SK-N-SH (cell line): Measurements from ENCODE around the gene PREB. TPM values are rescaled to one million over a fixed set of nuclear protein-coding genes. Genes with fewer than 3 reads are reported as not detected.

ENCODE experiments used
- CTCF ChIA-PET: fragments of 300-600, 350-600 bp; formaldehyde crosslinking; extraction: SDS; loops from one replicate; lab custom pipeline; 2021; lab: Yijun Ruan, JAX
- POLR2A ChIA-PET: fragments of 350-600 bp; sonication (Branson Sonifier 250); formaldehyde crosslinking; extraction: SDS; loops from one replicate; lab custom pipeline; 2020; ENCODE audit warnings: antibody characterized with exemption, inconsistent platforms; lab: Yijun Ruan, JAX
- DNase-seq: peaks from one replicate; pipeline ENCODE4 v3.0.0; 2012
- H2AFZ ChIP-seq: fragments of 200-600 bp; sonication (generic); 2 replicates; pipeline ENCODE4 v1.8.1; 2016; ENCODE audit warnings: antibody characterized with exemption, mild to moderate bottlenecking, low read depth
- H3F3A ChIP-seq: fragments of 200-600 bp; sonication (generic); replicated peaks from 2 replicates; pipeline ENCODE3; 2016; ENCODE audit warnings: antibody characterized with exemption, mild to moderate bottlenecking; ENCODE audit not compliant: insufficient read depth
- H3K27ac ChIP-seq, 2 experiments: fragments of 200-500 bp in 1 of 2; fragments of 200-600 bp in 1 of 2; sonication (Bioruptor generic) in 1 of 2; sonication (generic), shearing (Covaris generic) in 1 of 2; 2 replicates each; pipeline versions ENCODE4 v1.5.1 to v1.6.1; 2014 to 2016; ENCODE audit warnings: low read depth in 2 of 2, inconsistent platforms in 1 of 2, low read length in 1 of 2, mild to moderate bottlenecking in 1 of 2, mixed read lengths in 1 of 2
- H3K27me3 ChIP-seq: fragments of 200-600 bp; sonication (generic), shearing (Covaris generic); 2 replicates; pipeline ENCODE4 v1.6.1; 2016; ENCODE audit warnings: mixed run types; ENCODE audit not compliant: insufficient read depth
- H3K36me3 ChIP-seq, 2 experiments: fragments of 200-500 bp in 1 of 2; fragments of 200-600 bp in 1 of 2; sonication (Bioruptor generic) in 1 of 2; sonication (generic) in 1 of 2; replicated peaks in 1 of 2; 2 replicates each; pipeline versions ENCODE3 to v1.5.1; 2014 to 2016; ENCODE audit warnings: low read length in 1 of 2, mild to moderate bottlenecking in 1 of 2; ENCODE audit not compliant: insufficient read depth in 2 of 2, control insufficient read depth in 1 of 2
- H3K4me1 ChIP-seq, 2 experiments: fragments of 200-500 bp in 1 of 2; fragments of 200-600 bp in 1 of 2; sonication (Bioruptor generic) in 1 of 2; sonication (generic), shearing (Covaris generic) in 1 of 2; 2 replicates each; pipeline versions ENCODE4 v1.5.1 to v1.6.1; 2014 to 2016; ENCODE audit warnings: low read depth in 1 of 2, low read length in 1 of 2, mixed run types in 1 of 2; ENCODE audit not compliant: insufficient read depth in 2 of 2, control insufficient read depth in 1 of 2
- H3K4me2 ChIP-seq: fragments of 200-600 bp; sonication (generic), shearing (Covaris generic); 2 replicates; pipeline ENCODE4 v1.6.1; 2017; ENCODE audit warnings: mixed run types
- H3K4me3 ChIP-seq, 2 experiments: fragments of 200-500 bp in 1 of 2; fragments of 200-600 bp in 1 of 2; sonication (Bioruptor generic) in 1 of 2; sonication (generic), shearing (Covaris generic) in 1 of 2; 2 replicates each; pipeline versions ENCODE4 v1.5.1 to v1.8.1; 2014 to 2016; ENCODE audit warnings: low read depth in 2 of 2, inconsistent platforms in 1 of 2, low read length in 1 of 2, mild to moderate bottlenecking in 1 of 2, mixed read lengths in 1 of 2, moderate library complexity in 1 of 2
- H3K79me2 ChIP-seq: fragments of 200-600 bp; sonication (generic); 2 replicates; pipeline ENCODE4 v1.8.1; 2017; ENCODE audit warnings: mild to moderate bottlenecking; ENCODE audit not compliant: insufficient read depth
- H3K9ac ChIP-seq: fragments of 200-600 bp; sonication (generic); 2 replicates; pipeline ENCODE4 v1.6.1; 2017; ENCODE audit warnings: mixed run types
- H3K9me2 ChIP-seq: fragments of 200-600 bp; sonication (generic); 2 replicates; pipeline ENCODE4 v1.6.1; 2017; ENCODE audit warnings: mixed run types
- H3K9me3 ChIP-seq: fragments of 200-600 bp; sonication (generic); 2 replicates; pipeline ENCODE4 v1.6.1; 2017; ENCODE audit warnings: mixed run types, mild to moderate bottlenecking, moderate library complexity
- H4K20me1 ChIP-seq: fragments of 200-600 bp; sonication (generic); 2 replicates; pipeline ENCODE4 v1.6.1; 2017; ENCODE audit warnings: mild to moderate bottlenecking, mixed run types; ENCODE audit not compliant: insufficient read depth
- CHD2 ChIP-seq: fragments of 150-350 bp; IDR thresholded peaks from 2 replicates; pipeline ENCODE4 v1.6.1; 2018; ENCODE audit warnings: low read length; ENCODE audit not compliant: partially characterized antibody
- ELF1 ChIP-seq: IDR thresholded peaks from 2 replicates; pipeline ENCODE4 v1.4.0; 2012
- FOSL2 ChIP-seq: IDR thresholded peaks from 2 replicates; pipeline ENCODE4 v1.4.0; 2012; ENCODE audit warnings: low read depth, mild to moderate bottlenecking, moderate library complexity, borderline replicate concordance
- FOXJ3 ChIP-seq: sonication (generic); formaldehyde crosslinking; IDR thresholded peaks from 2 replicates; pipeline ENCODE4 v1.5.1; 2020; ENCODE audit warnings: mild to moderate bottlenecking, missing genetic modification reagents
- GATA2 ChIP-seq: sonication (generic); formaldehyde crosslinking; IDR thresholded peaks from 2 replicates; pipeline ENCODE4 v1.5.0; 2020; ENCODE audit warnings: mild to moderate bottlenecking, missing genetic modification reagents
- IRF3 ChIP-seq: fragments of 150-350 bp; IDR thresholded peaks from 2 replicates; pipeline ENCODE4 v1.6.1; 2016; ENCODE audit warnings: mild to moderate bottlenecking, low read depth, low read length
- MEF2A ChIP-seq: IDR thresholded peaks from 2 replicates; pipeline ENCODE4 v1.4.0; 2012; ENCODE audit warnings: low read depth, borderline replicate concordance
- NFIC ChIP-seq: IDR thresholded peaks from 2 replicates; pipeline ENCODE4 v1.4.0; 2012; ENCODE audit warnings: borderline replicate concordance
- POLR2AphosphoS5 ChIP-seq: IDR thresholded peaks from 2 replicates; pipeline ENCODE4 v1.6.1; 2012; ENCODE audit warnings: low read depth, low read length
- RXRA ChIP-seq: IDR thresholded peaks from 2 replicates; pipeline ENCODE4 v1.4.0; 2012; ENCODE audit warnings: low read depth, mild to moderate bottlenecking, borderline replicate concordance
- SIN3A ChIP-seq: IDR thresholded peaks from 2 replicates; pipeline ENCODE4 v1.6.1; 2012; ENCODE audit warnings: low read depth, mild to moderate bottlenecking, low read length, moderate library complexity, borderline replicate concordance
- TCF12 ChIP-seq: IDR thresholded peaks from 2 replicates; pipeline ENCODE4 v1.4.0; 2012
- WGBS: methylation state at CpG from one replicate; pipeline ENCODE4 v1.1.6; 2017; ENCODE audit warnings: low lambda C conversion rate; 5-methylcytosine and 5-hydroxymethylcytosine counted together
- polyA plus RNA-seq, 3 experiments: library from polyadenylated mRNA; depleted of rRNA; stranded (reverse); fragments of >200 nt; gene quantifications; 2 replicates each; pipeline ENCODE4 v1.2.3, GENCODE V29; 2012
- TF ChIP-seq, protein P1 (sequence below): IDR thresholded peaks from 2 replicates; pipeline ENCODE4; 2012
- TF ChIP-seq, protein P2 (sequence below): IDR thresholded peaks from 2 replicates; pipeline ENCODE4 v1.4.0; 2012; ENCODE audit warnings: low read depth
- TF ChIP-seq, protein P3 (sequence below): IDR thresholded peaks from 2 replicates; pipeline ENCODE4 v1.4.0; 2012; ENCODE audit warnings: low read depth, borderline replicate concordance
- TF ChIP-seq, protein P4 (sequence below): IDR thresholded peaks from 2 replicates; pipeline ENCODE4 v1.4.0; 2012; ENCODE audit warnings: low read depth, borderline replicate concordance

Gene PREB
- polyA plus RNA-seq, 1 of the 3 experiments (the other 2 are of a cell fraction): 47.9 TPM

GRCh38 chr2:27171351-27171848, 37.0 kb upstream of the PREB start (continued):
- no peak for TF ChIP-seq RXRA

DNA sequence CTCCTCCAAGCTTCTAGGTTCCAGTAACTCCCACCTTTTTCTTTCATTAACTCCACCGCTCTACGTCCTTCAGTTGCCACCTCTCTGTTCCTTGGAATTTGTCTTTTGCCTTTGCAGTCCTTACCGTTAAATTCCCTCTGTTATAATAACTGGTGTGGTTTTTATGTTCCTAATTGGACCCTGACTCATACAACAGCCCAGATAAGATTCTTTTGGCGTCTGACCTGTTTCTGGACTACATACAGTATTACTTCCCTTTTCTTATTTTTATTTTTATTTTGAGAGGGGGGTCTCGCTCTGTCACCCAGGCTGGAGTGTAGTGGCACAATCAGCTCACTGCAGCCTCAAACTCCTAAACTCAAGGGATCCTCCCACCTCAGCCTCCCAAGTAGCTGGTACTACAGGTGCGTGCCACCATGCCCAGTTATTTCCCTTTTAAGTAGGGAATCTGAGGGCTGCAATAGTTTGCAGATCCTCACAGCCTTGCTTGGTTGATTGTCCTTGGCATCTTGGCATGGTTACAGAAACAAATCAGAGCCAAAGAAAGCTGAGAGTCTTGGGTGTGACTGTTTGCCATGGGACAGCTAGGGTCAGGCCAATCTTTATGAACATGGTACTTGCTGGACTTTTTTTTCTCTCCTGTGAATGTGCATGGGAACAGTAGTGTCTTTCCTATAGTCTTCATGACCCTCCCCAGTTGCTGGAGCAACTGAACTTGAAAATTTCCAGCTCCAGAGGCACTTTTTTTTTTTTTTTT, 36.3 kb upstream of the PREB start:
- H3K9ac ChIP-seq: no peak overlapping the region
- no peak for DNase-seq
- no peaks in the 10 kb centered on the region for H3K9me3 ChIP-seq
- TF ChIP-seq RXRA (no peak), FOXJ3 (CRISPR knock-in tag) (no peak), GATA2 (CRISPR knock-in tag) (no peak), MEF2A (no peak), TCF12 (0 out of 2 replicates have a peak, but pooled peaks have one; percentile 19), NFIC (peak; percentile 23; the same call in 1 of the 2 replicates)
- TF ChIP-seq, protein P1, sequence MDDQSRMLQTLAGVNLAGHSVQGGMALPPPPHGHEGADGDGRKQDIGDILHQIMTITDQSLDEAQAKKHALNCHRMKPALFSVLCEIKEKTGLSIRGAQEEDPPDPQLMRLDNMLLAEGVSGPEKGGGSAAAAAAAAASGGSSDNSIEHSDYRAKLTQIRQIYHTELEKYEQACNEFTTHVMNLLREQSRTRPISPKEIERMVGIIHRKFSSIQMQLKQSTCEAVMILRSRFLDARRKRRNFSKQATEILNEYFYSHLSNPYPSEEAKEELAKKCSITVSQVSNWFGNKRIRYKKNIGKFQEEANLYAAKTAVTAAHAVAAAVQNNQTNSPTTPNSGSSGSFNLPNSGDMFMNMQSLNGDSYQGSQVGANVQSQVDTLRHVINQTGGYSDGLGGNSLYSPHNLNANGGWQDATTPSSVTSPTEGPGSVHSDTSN: peak; percentile 9; the same call in 1 of the 2 replicates
- TF ChIP-seq, protein P2, sequence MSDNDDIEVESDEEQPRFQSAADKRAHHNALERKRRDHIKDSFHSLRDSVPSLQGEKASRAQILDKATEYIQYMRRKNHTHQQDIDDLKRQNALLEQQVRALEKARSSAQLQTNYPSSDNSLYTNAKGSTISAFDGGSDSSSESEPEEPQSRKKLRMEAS: no peak
- TF ChIP-seq, protein P3, sequence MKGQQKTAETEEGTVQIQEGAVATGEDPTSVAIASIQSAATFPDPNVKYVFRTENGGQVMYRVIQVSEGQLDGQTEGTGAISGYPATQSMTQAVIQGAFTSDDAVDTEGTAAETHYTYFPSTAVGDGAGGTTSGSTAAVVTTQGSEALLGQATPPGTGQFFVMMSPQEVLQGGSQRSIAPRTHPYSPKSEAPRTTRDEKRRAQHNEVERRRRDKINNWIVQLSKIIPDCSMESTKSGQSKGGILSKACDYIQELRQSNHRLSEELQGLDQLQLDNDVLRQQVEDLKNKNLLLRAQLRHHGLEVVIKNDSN: no peak
- ChIA-PET CTCF (interaction anchor here (0.6 to 4.8 kb wide), 36 partner anchors 8 to 358 kb away, joined by 3 to 58 read pairs (median 6); partner anchors contain the start of genes CGREF1, PREB, TCF23 and TRIM54), POLR2A (interaction anchor here (0.6 to 1.7 kb wide), 2 partner anchors 74 to 109 kb away, joined by 3 read pairs; no protein-coding TSS in a partner anchor)
- H3K27me3 ChIP-seq: no peaks in the 10 kb centered on the region
- no peaks in the 10 kb centered on the region for H4K20me1 ChIP-seq
- H3K4me1 ChIP-seq: no peaks in the 10 kb centered on the region; a peak in 1 of 4 replicates
- no peak overlapping the region for H3K4me3 ChIP-seq
- no peaks in the 10 kb centered on the region for H3K36me3 ChIP-seq
- H3K9me2 ChIP-seq: no peaks in the 10 kb centered on the region
- H3K27ac ChIP-seq: no peak overlapping the region
- WGBS: 76% methylated on average over 6 of the region's 6 CpGs
- H2AFZ ChIP-seq: no peak overlapping the region
- H3K4me2 ChIP-seq: no peak overlapping the region
- H3K79me2 ChIP-seq: no peaks in the 10 kb centered on the region
- no peaks in the 10 kb centered on the region for H3F3A ChIP-seq

DNA sequence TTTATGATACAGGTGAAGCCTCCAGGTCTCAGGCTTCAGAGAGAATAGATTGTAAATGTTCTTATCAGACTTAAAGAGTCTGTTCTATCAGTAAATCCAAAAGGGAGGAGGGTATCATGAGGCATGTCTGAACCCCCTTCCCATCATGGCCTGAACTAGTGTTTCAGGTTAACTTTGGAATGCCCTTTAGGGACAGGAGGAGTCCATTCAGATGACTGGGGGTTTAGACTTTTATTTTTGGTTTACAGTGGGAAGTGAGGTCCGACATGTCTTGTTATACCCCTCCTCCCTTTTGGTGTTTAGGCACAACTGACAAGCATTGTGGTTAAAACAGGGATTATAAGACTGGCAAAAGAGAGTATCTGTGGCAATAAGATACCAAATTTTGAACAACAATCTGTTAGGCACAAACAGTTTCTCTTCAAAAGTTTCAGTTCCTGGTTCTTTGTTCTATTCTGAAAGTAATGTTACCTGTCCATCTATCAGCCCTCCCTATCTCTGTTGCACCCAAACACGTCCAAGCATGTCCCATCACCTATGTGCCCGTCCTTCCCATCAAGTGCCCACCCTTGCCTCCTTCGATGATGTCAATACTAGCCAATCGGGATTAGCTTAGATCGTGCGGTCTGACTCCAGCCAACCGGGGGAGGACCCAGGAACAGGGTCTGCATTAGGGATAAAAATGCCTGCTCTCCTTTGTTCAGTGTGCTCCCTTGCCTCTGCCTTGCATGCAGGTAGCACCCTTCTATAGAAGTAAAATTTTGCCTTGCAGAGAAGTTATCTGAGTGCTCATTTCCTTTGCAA, 30.7 kb upstream of the PREB start:
- H3K36me3 ChIP-seq: no peaks in the 10 kb centered on the region
- DNase-seq: no peak
- H4K20me1 ChIP-seq: no peaks in the 10 kb centered on the region
- no peak overlapping the region for H2AFZ ChIP-seq
- H3K9me3 ChIP-seq: no peaks in the 10 kb centered on the region
- 78% methylated on average over 8 of the region's 8 CpGs for WGBS
- POLR2A ChIA-PET: no interaction called here
- no peaks in the 10 kb centered on the region for H3K79me2 ChIP-seq
- H3K4me2 ChIP-seq: no peak overlapping the region
- no peaks in the 10 kb centered on the region for H3K4me1 ChIP-seq
- no peaks in the 10 kb centered on the region for H3K9me2 ChIP-seq
- H3K4me3 ChIP-seq: no peak overlapping the region
- no peaks in the 10 kb centered on the region for H3K27me3 ChIP-seq
- no peak overlapping the region for H3K9ac ChIP-seq
- CTCF ChIA-PET: interaction anchor here (0.9 to 2.6 kb wide), 12 partner anchors 10 to 204 kb away, joined by 3 to 7 read pairs (median 3); partner anchors contain the start of gene TRIM54
- H3F3A ChIP-seq: no peaks in the 10 kb centered on the region
- H3K27ac ChIP-seq: no peak overlapping the region
- TF ChIP-seq, protein P4, sequence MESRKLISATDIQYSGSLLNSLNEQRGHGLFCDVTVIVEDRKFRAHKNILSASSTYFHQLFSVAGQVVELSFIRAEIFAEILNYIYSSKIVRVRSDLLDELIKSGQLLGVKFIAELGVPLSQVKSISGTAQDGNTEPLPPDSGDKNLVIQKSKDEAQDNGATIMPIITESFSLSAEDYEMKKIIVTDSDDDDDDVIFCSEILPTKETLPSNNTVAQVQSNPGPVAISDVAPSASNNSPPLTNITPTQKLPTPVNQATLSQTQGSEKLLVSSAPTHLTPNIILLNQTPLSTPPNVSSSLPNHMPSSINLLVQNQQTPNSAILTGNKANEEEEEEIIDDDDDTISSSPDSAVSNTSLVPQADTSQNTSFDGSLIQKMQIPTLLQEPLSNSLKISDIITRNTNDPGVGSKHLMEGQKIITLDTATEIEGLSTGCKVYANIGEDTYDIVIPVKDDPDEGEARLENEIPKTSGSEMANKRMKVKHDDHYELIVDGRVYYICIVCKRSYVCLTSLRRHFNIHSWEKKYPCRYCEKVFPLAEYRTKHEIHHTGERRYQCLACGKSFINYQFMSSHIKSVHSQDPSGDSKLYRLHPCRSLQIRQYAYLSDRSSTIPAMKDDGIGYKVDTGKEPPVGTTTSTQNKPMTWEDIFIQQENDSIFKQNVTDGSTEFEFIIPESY: no peak
- no peak for TF ChIP-seq ELF1
- no peak for TF ChIP-seq RXRA
- TF ChIP-seq TCF12: no peak
- TF ChIP-seq IRF3: no peak
- TF ChIP-seq POLR2AphosphoS5: no peak
- TF ChIP-seq FOSL2: no peak
- no peak for TF ChIP-seq SIN3A
- TF ChIP-seq CHD2: no peak
- TF ChIP-seq MEF2A: no peak
- no peak for TF ChIP-seq FOXJ3 (CRISPR knock-in tag)
